AG08395 (cell line): Measurements from ENCODE around the gene CRYBG2.
A peak's percentile ranks its signal among the peaks of the same experiment; 100 is the strongest.
"Not testable (repeated sequence)": the region's sequence is repeated elsewhere in the genome, so short reads cannot be mapped to it uniquely, and the experiment has no call there.

Experiments
- DNase-seq: peaks from one replicate; pipeline ENCODE4 v3.0.0; 2012; ENCODE audit warnings: mixed read lengths, low spot score

Gene CRYBG2

DNA sequence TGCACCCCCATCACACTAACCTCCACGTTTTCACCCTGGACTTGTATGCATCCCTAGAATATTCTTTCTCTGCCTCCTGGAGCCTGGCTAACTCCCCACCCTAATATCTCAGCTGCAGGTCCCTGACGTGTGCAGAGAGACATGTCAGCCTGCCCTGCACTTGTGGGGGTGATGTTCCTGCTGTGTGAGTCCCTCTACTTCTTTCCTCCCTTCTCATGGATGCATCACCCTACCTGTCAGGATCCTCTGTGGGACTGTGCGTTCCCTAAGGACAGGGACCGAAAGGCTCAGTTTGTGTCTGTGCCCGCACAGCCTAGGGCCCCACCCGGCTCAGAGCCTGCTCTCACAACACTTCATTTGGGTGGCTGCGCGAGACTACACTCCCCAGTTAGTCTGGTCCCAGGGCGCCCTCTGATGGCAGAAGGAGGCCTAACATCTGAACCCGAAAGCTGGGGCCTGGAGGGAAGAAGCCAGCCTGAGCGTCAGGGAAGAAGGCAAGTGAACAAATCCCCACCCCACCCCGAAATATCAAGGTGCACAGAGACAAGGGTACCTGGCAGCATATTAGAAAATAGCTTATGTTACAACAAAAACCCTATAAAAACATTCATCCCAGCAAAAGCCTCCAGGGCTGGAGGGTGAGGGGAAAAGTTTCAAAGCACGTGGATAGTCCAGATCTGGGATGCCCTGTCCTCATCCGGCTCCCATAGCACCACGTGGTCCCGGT lies 32.5 kb downstream of the CRYBG2 start:
- DNase-seq = peak; percentile 93

DNA sequence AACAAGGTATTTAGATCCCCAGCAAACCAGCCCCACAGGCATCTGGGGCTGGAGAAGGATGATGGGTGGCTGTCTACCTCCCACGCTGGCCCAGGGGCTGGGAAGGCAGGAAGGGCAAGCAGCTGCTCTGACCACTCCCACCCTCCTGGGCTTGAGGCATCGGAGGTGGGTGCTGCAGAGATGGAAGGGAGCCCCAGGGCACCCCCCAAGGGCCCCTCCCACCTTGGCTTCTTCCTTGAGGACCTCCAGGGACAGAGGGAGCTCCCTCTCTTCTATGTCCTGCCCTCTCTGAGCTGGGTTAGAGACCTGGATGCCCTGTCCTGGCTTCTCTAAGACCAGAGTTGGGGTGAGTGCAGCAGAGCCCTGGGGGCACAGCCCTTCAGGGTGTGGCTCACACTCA lies 33.0 kb downstream of the CRYBG2 start:
- no peak for DNase-seq

- no peak for DNase-seq
Observed at GRCh38 chr1:26318338-26319064, 35.4 kb downstream of the CRYBG2 start.

DNA sequence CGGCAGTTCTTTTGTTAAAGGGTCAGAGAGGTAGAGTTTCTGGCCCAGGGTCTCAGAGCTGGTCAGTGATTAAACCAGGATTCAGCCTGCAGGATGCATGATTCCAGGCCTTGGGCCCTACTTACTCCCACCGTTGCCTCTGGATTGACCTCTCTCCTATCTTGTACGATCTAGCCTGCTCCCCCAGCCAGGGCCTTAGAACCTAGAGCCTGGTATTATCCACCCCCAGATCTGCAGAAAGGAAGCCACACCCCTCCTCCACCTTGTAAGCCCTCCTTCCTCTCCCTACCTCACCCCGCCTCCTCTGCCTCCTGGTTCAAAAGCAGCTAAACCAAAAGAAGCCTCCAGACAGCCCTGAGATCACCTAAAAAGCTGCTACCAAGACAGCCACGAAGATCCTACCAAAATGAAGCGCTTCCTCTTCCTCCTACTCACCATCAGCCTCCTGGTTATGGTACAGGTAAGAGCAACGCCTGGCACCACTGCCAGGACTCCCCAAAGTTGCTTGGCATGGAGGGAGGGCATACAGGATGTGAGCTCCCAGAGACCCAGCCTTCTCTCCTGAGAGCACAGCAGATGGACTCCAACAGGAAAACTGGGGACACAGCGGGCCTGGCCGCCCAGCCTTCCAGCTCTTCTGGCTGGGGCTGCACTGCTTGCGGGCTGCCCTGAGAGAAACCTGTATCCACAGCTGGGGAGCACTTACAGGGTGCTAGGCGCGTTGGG lies 36.2 kb downstream of the CRYBG2 start, which contains the start of gene CD52:
TSS of gene CD52 (plus strand) at position 347 of the 726 bp plus-strand sequence. CDS start at position 407, 60 bp downstream.
- no peak for DNase-seq

GRCh38 chr1:26317146-26317545 lies 36.8 kb downstream of the CRYBG2 start:
- no peak for DNase-seq

DNA sequence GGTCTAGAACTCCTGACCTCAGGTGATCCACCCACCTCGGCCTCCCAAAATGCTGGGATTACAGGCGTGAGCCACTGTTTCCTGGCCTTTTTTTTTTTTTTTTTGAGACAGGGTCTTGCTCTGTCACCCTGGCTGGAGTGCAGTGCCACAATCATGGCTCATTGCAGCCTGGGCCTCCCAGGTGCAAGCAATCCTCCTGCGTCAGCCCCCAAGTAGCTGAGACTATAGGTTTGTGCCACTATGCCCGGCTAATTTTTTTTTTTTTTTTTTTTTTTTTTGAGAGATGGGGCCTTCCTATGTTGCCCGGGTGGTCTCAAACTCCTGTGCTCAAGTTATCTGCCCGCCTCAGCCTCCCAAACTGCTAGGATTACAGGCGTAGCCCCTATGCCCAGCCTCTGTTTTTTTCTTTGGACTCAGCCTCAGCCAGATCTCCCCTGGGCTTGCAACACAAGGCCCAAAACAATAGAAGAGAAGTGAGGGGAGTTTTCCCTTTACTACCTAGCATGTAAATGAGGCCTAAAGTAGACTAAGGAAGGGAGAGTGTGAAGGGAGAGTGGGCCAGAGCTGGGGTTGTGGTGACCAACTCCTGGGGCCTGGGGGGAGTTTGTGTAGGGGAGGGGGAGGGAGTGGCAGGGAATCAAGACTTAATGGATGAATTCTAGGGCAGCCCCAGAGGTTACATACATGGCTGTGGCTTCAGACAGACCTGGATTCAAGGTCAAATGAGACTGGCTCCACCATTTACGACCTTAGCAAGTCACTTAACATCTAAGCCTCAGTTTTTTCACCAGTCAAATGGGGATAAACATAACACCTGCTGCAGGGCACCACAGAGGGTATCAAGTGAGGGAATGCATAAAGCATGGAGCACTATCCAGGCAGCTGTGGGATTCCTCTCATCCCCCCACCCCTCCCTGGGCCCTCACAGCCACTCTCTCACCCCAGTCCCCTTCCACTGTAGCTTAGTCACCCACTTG lies 37.8 kb downstream of the CRYBG2 start:
- DNase-seq = no peak

GRCh38 chr1:26314501-26314900 lies 39.4 kb downstream of the CRYBG2 start:
- no peak for DNase-seq

DNA sequence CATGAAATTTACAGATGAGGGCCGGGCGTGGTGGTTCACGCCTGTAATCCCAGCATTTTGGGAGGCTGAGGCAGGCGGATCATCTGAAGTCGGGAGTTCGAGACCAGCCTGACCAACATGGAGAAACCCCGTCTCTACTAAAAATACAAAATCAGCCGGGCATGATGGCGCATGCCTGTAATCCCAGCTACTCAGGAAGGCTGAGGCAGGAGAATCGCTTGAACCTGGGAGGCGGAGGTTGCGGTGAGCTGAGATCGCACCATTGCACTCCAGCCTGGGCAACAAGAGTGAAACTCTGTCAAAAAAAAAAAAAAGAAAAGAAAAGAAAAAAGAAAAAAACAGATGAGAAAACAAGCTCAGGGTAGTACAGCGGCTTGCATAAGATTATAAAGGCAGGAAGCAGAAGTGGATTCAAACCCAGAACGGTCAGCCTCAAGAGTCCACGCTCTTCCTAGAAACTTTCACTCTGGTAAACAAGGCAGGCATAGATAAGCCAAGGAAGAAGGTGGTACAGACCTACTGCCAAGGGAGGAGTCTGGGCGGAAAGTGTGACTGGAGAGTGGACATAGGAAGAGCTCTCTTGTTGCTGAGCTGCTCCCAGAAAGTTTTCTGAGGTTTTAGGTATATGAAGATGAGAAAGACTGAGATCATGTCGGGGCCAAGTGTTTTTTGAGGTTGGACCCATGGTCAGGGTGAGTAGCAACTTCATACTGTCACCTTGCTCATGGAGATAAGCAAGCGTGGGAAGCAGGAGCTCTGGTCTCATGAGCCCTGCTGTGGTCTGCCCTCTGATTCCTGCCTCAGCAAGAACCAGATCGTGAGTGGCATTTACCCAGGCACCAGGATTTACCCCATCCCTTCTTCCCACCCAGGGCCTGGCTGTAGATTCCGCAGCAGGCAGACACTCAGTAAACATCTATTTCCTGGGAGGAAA lies 45.7 kb downstream of the CRYBG2 start:
- not testable (repeated sequence) for DNase-seq

- no peak for DNase-seq
Observed at GRCh38 chr1:26307363-26307781, 46.6 kb downstream of the CRYBG2 start.

- DNase-seq = peak; percentile 99
Observed at GRCh38 chr1:26306290-26307229, 47.4 kb downstream of the CRYBG2 start, which contains the start of gene UBXN11. Gene UBXN11 (minus strand): TSS chr1:26306636. CDS start chr1:26302883, 3,753 bp downstream.

DNA sequence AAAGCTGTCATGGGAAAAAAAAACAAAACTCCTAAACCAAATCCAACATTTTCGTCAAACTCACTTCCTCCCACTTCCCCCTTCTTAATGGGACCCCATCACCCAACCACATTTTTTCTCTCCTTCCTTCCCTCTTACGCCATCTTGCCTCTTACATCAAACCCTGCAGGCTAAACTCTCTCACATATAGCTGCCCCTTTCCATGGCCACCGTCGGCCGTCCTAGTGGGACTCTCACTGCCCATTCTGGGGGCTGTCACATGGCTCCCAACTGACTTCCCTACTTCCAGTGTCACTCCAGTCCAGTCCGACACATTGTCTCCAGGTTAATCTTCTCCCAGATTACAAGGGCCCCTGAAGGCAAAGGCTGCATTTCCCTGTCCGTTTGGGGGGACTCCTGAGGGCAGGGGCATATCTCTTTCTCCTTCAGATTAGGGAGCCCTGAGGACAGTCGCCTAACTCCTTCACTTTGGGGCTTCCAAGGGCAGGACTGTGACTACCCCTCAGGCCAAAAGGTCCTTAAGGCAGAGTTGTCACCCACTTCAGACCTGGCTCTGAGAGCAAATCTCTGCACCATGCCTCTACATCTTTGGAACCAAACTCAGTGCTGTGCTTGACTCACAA lies 48.2 kb downstream of the CRYBG2 start:
- no peak for DNase-seq

DNA sequence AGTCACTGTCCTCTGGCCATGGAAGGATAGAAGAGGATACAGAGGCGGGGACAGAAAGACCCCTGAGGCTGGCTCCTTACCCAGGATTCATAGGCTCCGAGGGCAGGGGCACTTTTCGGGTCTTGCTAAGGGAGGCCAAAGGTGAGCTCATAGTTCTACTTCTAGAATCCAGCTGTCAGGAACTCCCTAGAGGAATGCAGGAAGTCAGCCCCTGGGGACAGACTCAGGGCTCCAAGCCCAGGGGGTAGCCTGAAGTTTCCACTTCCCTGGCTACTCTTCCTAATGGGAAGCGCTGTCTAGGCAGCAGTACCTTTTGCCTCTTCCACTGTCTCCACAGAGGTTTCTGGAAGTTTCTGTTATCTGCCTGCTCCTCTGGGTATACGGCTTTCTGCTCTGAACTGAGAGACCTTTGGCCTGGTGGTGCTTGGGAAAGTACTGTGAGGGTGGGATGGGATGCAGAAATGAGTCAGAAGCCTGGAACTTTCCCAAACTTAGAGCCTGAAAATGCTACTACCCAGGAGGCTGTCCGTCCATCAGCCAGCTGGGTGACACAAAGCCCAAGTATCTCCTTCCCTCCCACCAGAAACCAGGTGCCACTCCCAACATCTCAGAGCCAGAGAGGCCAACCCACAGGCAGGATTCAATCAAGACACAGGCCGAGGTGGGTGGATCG lies 51.1 kb downstream of the CRYBG2 start:
- peak; percentile 69 for DNase-seq

- no peak for DNase-seq
Observed at GRCh38 chr1:26300578-26301275, 53.2 kb downstream of the CRYBG2 start.

DNA sequence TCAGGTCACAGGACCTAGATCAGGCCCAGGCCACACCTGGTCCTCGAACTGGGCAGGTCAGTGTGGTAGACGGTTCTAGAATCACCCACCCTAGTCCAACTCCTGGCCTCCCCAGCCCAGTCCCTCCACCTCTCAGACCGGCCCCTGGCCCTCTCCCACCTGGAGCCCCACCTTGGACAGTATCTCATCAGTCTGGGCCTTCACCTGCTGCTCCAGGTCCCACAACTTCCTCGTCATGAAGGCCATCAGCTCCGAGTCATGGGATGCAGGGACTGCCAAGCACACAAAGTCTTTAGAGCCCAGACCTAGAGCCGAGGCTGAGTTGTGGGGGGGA lies 56.2 kb downstream of the CRYBG2 start:
- DNase-seq = no peak

- DNase-seq = no peak
Observed at GRCh38 chr1:26297057-26297790, 56.7 kb downstream of the CRYBG2 start.

- no peak for DNase-seq
Observed at GRCh38 chr1:26296340-26297056, 57.4 kb downstream of the CRYBG2 start.
